Inferior parietal cortex (tissue), 1 donor: Measurements from ENCODE around the gene ANO5.
A peak's percentile ranks its signal among the peaks of the same experiment; 100 is the strongest.
"Not testable (repeated sequence)": the region's sequence is repeated elsewhere in the genome, so short reads cannot be mapped to it uniquely, and the experiment has no call there.

ENCODE experiments used
- DNase-seq: peaks from one replicate; pipeline ENCODE4 v3.0.0-alpha.2; 2016; ENCODE audit errors: extremely low spot score

The ANO5 gene

GRCh38 chr11:22203281-22203680, 10.4 kb downstream of the ANO5 start:
- DNase-seq: no peak

- no peak for DNase-seq
Measured at GRCh38 chr11:22207162-22207561, 14.3 kb downstream of the ANO5 start.

GRCh38 chr11:22208151-22208858, 15.4 kb downstream of the ANO5 start:
- no peak for DNase-seq

- DNase-seq: no peak
Measured at GRCh38 chr11:22216940-22217339, 24.1 kb downstream of the ANO5 start.

GRCh38 chr11:22221143-22221542, 28.3 kb downstream of the ANO5 start:
- DNase-seq: peak; percentile 5

GRCh38 chr11:22225190-22225589, 32.3 kb downstream of the ANO5 start:
- no peak for DNase-seq

GRCh38 chr11:22234743-22235142, 41.9 kb downstream of the ANO5 start:
- DNase-seq: no peak

- DNase-seq: peak; percentile 47
Measured at GRCh38 chr11:22244986-22245592, 52.2 kb downstream of the ANO5 start.

- no peak for DNase-seq
Measured at GRCh38 chr11:22246992-22247391, 54.1 kb downstream of the ANO5 start.

- no peak for DNase-seq
Measured at GRCh38 chr11:22249871-22250270, 57.0 kb downstream of the ANO5 start.

- no peak for DNase-seq
Measured at GRCh38 chr11:22256876-22257275, 64.0 kb downstream of the ANO5 start.

- DNase-seq: no peak
Measured at GRCh38 chr11:22263613-22264012, 70.7 kb downstream of the ANO5 start.

GRCh38 chr11:22268983-22269624, 76.2 kb downstream of the ANO5 start:
- not testable (repeated sequence) for DNase-seq

- no peak for DNase-seq
Measured at GRCh38 chr11:22273781-22274180, 80.9 kb downstream of the ANO5 start.

GRCh38 chr11:22275600-22275999, 82.7 kb downstream of the ANO5 start:
- DNase-seq: no peak

GRCh38 chr11:22276535-22276934, 83.7 kb downstream of the ANO5 start:
- DNase-seq: no peak

GRCh38 chr11:22284991-22285390, 92.1 kb downstream of the ANO5 start:
- DNase-seq: not testable (repeated sequence)

GRCh38 chr11:22302368-22302767, 109.5 kb downstream of the ANO5 start:
- no peak for DNase-seq

GRCh38 chr11:22304337-22304961, 111.6 kb downstream of the ANO5 start:
- peak; percentile 66 for DNase-seq

- no peak for DNase-seq
Measured at GRCh38 chr11:22317656-22318055, 124.8 kb downstream of the ANO5 start.

GRCh38 chr11:22331771-22332170, 138.9 kb downstream of the ANO5 start:
- no peak for DNase-seq
